ENCODE data around the gene CCDC77. TPM values are rescaled to one million over a fixed set of nuclear protein-coding genes. Genes with fewer than 3 reads are reported as not detected.

The CCDC77 gene
- total RNA-seq (12.9 and 18.5 TPM in 2 replicates), polyA plus RNA-seq (8.6 and 11.0 TPM in 2 replicates), polyA minus RNA-seq (6.1 and 8.7 TPM in 2 replicates)
- total RNA-seq (2013) = 15.4 TPM

- no peak within 1 kb of the TSS for H3K27ac Mint-ChIP-seq
- peak within 1 kb of the TSS; percentile 53 to 76 for H3K27ac ChIP-seq (ENCODE audit: low read length in 2 of 2)
- H3K4me1 ChIP-seq (ENCODE audit: control insufficient read depth in 2 of 2, insufficient read depth in 2 of 2, low read length in 2 of 2) = peaks cover 11 to 14% of the 10 kb centered on the region in 2 donors
- TF ChIP-seq EZH2 (IDR thresholded peaks at IDR 0.05; ENCODE audit: borderline replicate concordance, insufficient read depth, low read depth, low read length, poor library complexity, severe bottlenecking) = no peak
- TF ChIP-seq CTCF (IDR thresholded peaks at IDR 0.05) = peak; percentile 21
- ChIA-PET CTCF (interaction anchor here (3.1 kb wide), 1 partner anchor 12 kb away, joined by 26 read pairs; the partner anchor contains the start of gene KDM5A), POLR2A (interaction anchor here (0.8 to 3.2 kb wide), 3 partner anchors 12 to 548 kb away, joined by 3 to 35 read pairs (median 3); partner anchors contain the start of genes KDM5A and RAD52)
- under 1% methylated on average over 44 of the region's 45 CpGs for WGBS (ENCODE audit: insufficient coverage)
- H3K9me3 ChIP-seq (ENCODE audit: control extremely low read depth in 1 of 3, control insufficient read depth in 2 of 3, insufficient read depth in 1 of 3, low read length in 2 of 3) = no peaks in the 10 kb centered on the region
- H3K27me3 Mint-ChIP-seq = no peaks in the 10 kb centered on the region
- DNase-seq (peak; percentile 97), ATAC-seq (ENCODE audit: low read depth) (peak; percentile 100)
- H3K4me3 ChIP-seq (ENCODE audit: control extremely low read depth in 1 of 5, extremely low read depth in 1 of 5, insufficient read depth in 1 of 5, low read depth in 2 of 5, low read length in 4 of 5) = peak within 1 kb of the TSS; percentile 76 to 89 (median 82)
- intact Hi-C loops (cut with micrococcal nuclease) = loop anchor here (1.0 to 5.0 kb wide), 5 partner anchors 12 to 1291 kb away; partner anchors contain the start of genes ADIPOR2, ERC1, FBXL14 and KDM5A
- H3K9me3 Mint-ChIP-seq (ENCODE audit: insufficient read depth) = no peaks in the 10 kb centered on the region
- H3K9ac ChIP-seq (ENCODE audit: low read length) = peak within 1 kb of the TSS; percentile 84
- H2AFZ ChIP-seq (ENCODE audit: insufficient read depth, low read depth, low read length, poor library complexity, severe bottlenecking) = peak within 1 kb of the TSS; percentile 98
- peaks cover 31% of the 10 kb centered on the region for H3K79me2 ChIP-seq (ENCODE audit: control insufficient read depth, insufficient read depth, low read length)
- no peak within 1 kb of the TSS for H3K4me3 Mint-ChIP-seq
- H4K20me1 ChIP-seq (ENCODE audit: control insufficient read depth, insufficient read depth, low read length, poor library complexity, severe bottlenecking) = no peaks in the 10 kb centered on the region
- no peaks in the 10 kb centered on the region for H3K4me1 Mint-ChIP-seq
- no peaks in the 10 kb centered on the region for H3K27me3 ChIP-seq (replicated peaks in 1 of 4; ENCODE audit: control extremely low read depth in 1 of 4, control insufficient read depth in 3 of 4, insufficient read depth in 4 of 4, low read length in 3 of 4)
- H3K4me2 ChIP-seq (replicated peaks; ENCODE audit: low read depth, low read length, poor library complexity, severe bottlenecking) = peak within 1 kb of the TSS; percentile 80
- peaks cover 0 to 3% of the 10 kb centered on the region in 2 experiments for H3K36me3 ChIP-seq (replicated peaks in 1 of 2; ENCODE audit: control extremely low read depth in 1 of 2, control insufficient read depth in 1 of 2, extremely low read depth in 1 of 2, insufficient read depth in 2 of 2, low read length in 1 of 2)
Measured at GRCh38 chr12:401235-402028, at the start of gene CCDC77. Gene CCDC77 (plus strand): TSS chr12:401644. CDS start chr12:409384, 7,740 bp downstream.

All from B cell (primary cell).